Cardiac muscle cell (in vitro differentiated cells and primary cell): ENCODE results near the gene SERP2. TPM values are rescaled to one million over a fixed set of nuclear protein-coding genes. Genes with fewer than 3 reads are reported as not detected.

Experiments
- DNase-seq, 2 donors: peaks; one replicate each; pipeline versions ENCODE4 v3.0.0 to v3.0.0-alpha.2; 2010 to 2017; ENCODE audit warnings: low read depth in 1 of 2, low spot score in 1 of 2
- H3K27ac ChIP-seq: fragments of 200-600 bp; sonication (generic); 2 replicates; pipeline ENCODE4 v1.5.1; 2016
- H3K27me3 ChIP-seq: fragments of 200-600 bp; sonication (generic); 2 replicates; pipeline ENCODE4 v1.6.0; 2016; ENCODE audit warnings: control low read depth
- H3K36me3 ChIP-seq: fragments of 200-600 bp; sonication (generic); 2 replicates; pipeline ENCODE4 v1.5.1; 2016; ENCODE audit warnings: control low read depth
- H3K4me1 ChIP-seq: fragments of 200-600 bp; sonication (generic); 2 replicates; pipeline ENCODE4 v1.8.1; 2017; ENCODE audit warnings: low read depth, mild to moderate bottlenecking, mixed run types
- H3K4me3 ChIP-seq: fragments of 200-600 bp; sonication (generic); 2 replicates; pipeline ENCODE4 v1.5.1; 2016; ENCODE audit warnings: mild to moderate bottlenecking
- H3K9me3 ChIP-seq: fragments of 200-600 bp; sonication (generic); 2 replicates; pipeline ENCODE4 v1.5.1; 2017; ENCODE audit warnings: low read depth, mild to moderate bottlenecking, control low read depth
- polyA plus RNA-seq: library from polyadenylated mRNA; unstranded; fragments of >200 nt; fragmentation: Nextera tagmentation; extraction: Ambion mirVana; gene quantifications from 2 replicates; pipeline ENCODE4 v1.2.1, GENCODE V29; 2016
- total RNA-seq: library from RNA; depleted of rRNA; stranded (reverse); fragments of >200 nt; gene quantifications from 2 replicates; pipeline ENCODE4 v1.2.3, GENCODE V29; 2016
- TF ChIP-seq, protein P1 (sequence below): IDR thresholded peaks from 2 replicates; pipeline ENCODE4 v1.5.1; 2012; ENCODE audit warnings: low read depth, mild to moderate bottlenecking, low read length

The SERP2 gene
- total and polyA plus RNA-seq, 2 experiments from 2014 or later: 3.5 to 9.0 TPM

GRCh38 chr13:44416301-44416700 is 42.7 kb downstream of the SERP2 start:
- H3K36me3 ChIP-seq: no peaks in the 10 kb centered on the region
- H3K9me3 ChIP-seq: no peaks in the 10 kb centered on the region
- TF ChIP-seq, protein P1, sequence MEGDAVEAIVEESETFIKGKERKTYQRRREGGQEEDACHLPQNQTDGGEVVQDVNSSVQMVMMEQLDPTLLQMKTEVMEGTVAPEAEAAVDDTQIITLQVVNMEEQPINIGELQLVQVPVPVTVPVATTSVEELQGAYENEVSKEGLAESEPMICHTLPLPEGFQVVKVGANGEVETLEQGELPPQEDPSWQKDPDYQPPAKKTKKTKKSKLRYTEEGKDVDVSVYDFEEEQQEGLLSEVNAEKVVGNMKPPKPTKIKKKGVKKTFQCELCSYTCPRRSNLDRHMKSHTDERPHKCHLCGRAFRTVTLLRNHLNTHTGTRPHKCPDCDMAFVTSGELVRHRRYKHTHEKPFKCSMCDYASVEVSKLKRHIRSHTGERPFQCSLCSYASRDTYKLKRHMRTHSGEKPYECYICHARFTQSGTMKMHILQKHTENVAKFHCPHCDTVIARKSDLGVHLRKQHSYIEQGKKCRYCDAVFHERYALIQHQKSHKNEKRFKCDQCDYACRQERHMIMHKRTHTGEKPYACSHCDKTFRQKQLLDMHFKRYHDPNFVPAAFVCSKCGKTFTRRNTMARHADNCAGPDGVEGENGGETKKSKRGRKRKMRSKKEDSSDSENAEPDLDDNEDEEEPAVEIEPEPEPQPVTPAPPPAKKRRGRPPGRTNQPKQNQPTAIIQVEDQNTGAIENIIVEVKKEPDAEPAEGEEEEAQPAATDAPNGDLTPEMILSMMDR: no peak
- DNase-seq: no peak
- no peak overlapping the region for H3K4me3 ChIP-seq
- H3K27me3 ChIP-seq: no peaks in the 10 kb centered on the region
- peaks cover 9% of the 10 kb centered on the region for H3K4me1 ChIP-seq
- H3K27ac ChIP-seq: no peak overlapping the region

- Histone ChIP-seq H3K4me1 (peaks cover 6% of the 10 kb centered on the region), H3K27ac (no peak overlapping the region), H3K4me3 (no peak overlapping the region), H3K36me3 (no peaks in the 10 kb centered on the region), H3K27me3 (no peaks in the 10 kb centered on the region), H3K9me3 (no peaks in the 10 kb centered on the region)
- TF ChIP-seq, protein P1: no peak
- DNase-seq: no peak
Measured at GRCh38 chr13:44416744-44417143, 43.1 kb downstream of the SERP2 start.

- Histone ChIP-seq H3K4me1 (peaks cover 6% of the 10 kb centered on the region), H3K27me3 (no peaks in the 10 kb centered on the region), H3K9me3 (no peaks in the 10 kb centered on the region), H3K27ac (peak overlapping the region; percentile 39), H3K36me3 (no peaks in the 10 kb centered on the region), H3K4me3 (no peak overlapping the region)
- DNase-seq: no peak
- TF ChIP-seq, protein P1: no peak
Measured at GRCh38 chr13:44417446-44417845, 43.8 kb downstream of the SERP2 start.

GRCh38 chr13:44417876-44418275 is 44.3 kb downstream of the SERP2 start:
- Histone ChIP-seq H3K4me3 (no peak overlapping the region), H3K36me3 (no peaks in the 10 kb centered on the region), H3K27ac (peak overlapping the region; percentile 39), H3K9me3 (no peaks in the 10 kb centered on the region), H3K4me1 (peaks cover 6% of the 10 kb centered on the region), H3K27me3 (no peaks in the 10 kb centered on the region)
- TF ChIP-seq, protein P1: no peak
- no peak for DNase-seq

- Histone ChIP-seq H3K27ac (no peak overlapping the region), H3K4me3 (no peak overlapping the region), H3K36me3 (no peaks in the 10 kb centered on the region), H3K4me1 (peaks cover 6% of the 10 kb centered on the region), H3K27me3 (no peaks in the 10 kb centered on the region), H3K9me3 (no peaks in the 10 kb centered on the region)
- no peak for DNase-seq
- TF ChIP-seq, protein P1: no peak
Measured at GRCh38 chr13:44420376-44421220, 47.0 kb downstream of the SERP2 start.
